ENCODE data around the gene PHF21B. TPM values are rescaled to one million over a fixed set of nuclear protein-coding genes. Genes with fewer than 3 reads are reported as not detected.

Gene PHF21B
- total and polyA plus RNA-seq, 2 donors (not counting 1 experiment from before 2014, with no cell fraction given), result 0.17 TPM; not detected in 1

- H4K20me1 ChIP-seq (ENCODE audit: control insufficient read depth, extremely low read depth, insufficient read depth, low read length), result no peaks in the 10 kb centered on the region
- no peaks in the 10 kb centered on the region for H3K4me1 ChIP-seq (ENCODE audit: control insufficient read depth, extremely low read depth, insufficient read depth, low read length)
- no peak overlapping the region for H3K9ac ChIP-seq (ENCODE audit: insufficient read depth, low read length)
- no peaks in the 10 kb centered on the region for H3K9me3 ChIP-seq (ENCODE audit: control insufficient read depth, insufficient read depth, low read depth, low read length)
- H3K4me3 ChIP-seq (replicated peaks in 1 of 4; ENCODE audit: control extremely low read depth in 1 of 4, insufficient read depth in 1 of 4, low read depth in 3 of 4, low read length in 4 of 4), result no peak overlapping the region
- no peaks in the 10 kb centered on the region for H3K79me2 ChIP-seq (ENCODE audit: control insufficient read depth, insufficient read depth, low read length)
- no peaks in the 10 kb centered on the region for H3K27me3 ChIP-seq (ENCODE audit: control insufficient read depth, insufficient read depth, low read length)
- DNase-seq (ENCODE audit: low read depth in 2 of 2), result no peak
- no peak overlapping the region for H3K4me2 ChIP-seq (ENCODE audit: extremely low read depth, insufficient read depth, low read length)
- H2AFZ ChIP-seq (ENCODE audit: low read length), result no peak overlapping the region
- H3K27ac ChIP-seq (ENCODE audit: insufficient read depth, low read length), result no peak overlapping the region
- H3K36me3 ChIP-seq (ENCODE audit: control insufficient read depth, insufficient read depth, low read length), result no peaks in the 10 kb centered on the region
- TF ChIP-seq EZH2 (IDR thresholded peaks at IDR 0.05; ENCODE audit: low read length, missing control alignments), result no peak
- no peak for TF ChIP-seq CTCF (conservative IDR thresholded peaks at IDR 0.05 in 1 of 2, IDR thresholded peaks at IDR 0.05 in 1 of 2; ENCODE audit: low read depth in 1 of 2, low read length in 2 of 2)
Measured at GRCh38 chr22:44839721-44840120, 170.1 kb downstream of the PHF21B start.

DNA sequence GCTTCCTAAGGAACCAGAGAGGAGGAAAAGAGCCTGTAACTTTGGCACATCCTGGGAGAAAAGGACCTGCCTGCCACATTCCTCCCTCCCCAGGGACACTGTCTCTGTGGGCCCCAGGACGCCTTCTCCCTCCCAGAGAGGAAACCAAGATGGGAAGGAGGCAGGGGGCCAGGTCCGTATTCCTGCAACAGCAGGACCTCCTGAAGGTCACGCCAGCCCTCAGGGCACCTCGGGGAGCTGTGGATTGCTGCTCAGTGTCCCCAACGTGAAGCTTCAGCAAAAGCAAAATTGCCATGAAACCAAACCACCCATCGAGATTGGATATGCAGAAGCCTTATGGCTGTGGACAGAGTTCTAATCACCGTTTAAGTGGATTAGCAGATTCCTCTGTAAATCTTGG is 170.7 kb downstream of the PHF21B start:
- Histone ChIP-seq H4K20me1 (ENCODE audit: control insufficient read depth, extremely low read depth, insufficient read depth, low read length) (no peaks in the 10 kb centered on the region), H3K9me3 (ENCODE audit: control insufficient read depth, insufficient read depth, low read depth, low read length) (no peaks in the 10 kb centered on the region), H3K9ac (ENCODE audit: insufficient read depth, low read length) (no peak overlapping the region), H3K36me3 (ENCODE audit: control insufficient read depth, insufficient read depth, low read length) (no peaks in the 10 kb centered on the region), H3K4me3 (replicated peaks in 1 of 4; ENCODE audit: control extremely low read depth in 1 of 4, insufficient read depth in 1 of 4, low read depth in 3 of 4, low read length in 4 of 4) (no peak overlapping the region), H3K27ac (ENCODE audit: insufficient read depth, low read length) (no peak overlapping the region), H3K27me3 (ENCODE audit: control insufficient read depth, insufficient read depth, low read length) (no peaks in the 10 kb centered on the region), H3K79me2 (ENCODE audit: control insufficient read depth, insufficient read depth, low read length) (no peaks in the 10 kb centered on the region), H3K4me2 (ENCODE audit: extremely low read depth, insufficient read depth, low read length) (no peak overlapping the region), H2AFZ (ENCODE audit: low read length) (no peak overlapping the region), H3K4me1 (ENCODE audit: control insufficient read depth, extremely low read depth, insufficient read depth, low read length) (no peaks in the 10 kb centered on the region)
- no peak for DNase-seq (ENCODE audit: low read depth in 2 of 2)
- TF ChIP-seq EZH2 (IDR thresholded peaks at IDR 0.05; ENCODE audit: low read length, missing control alignments) (no peak), CTCF (conservative IDR thresholded peaks at IDR 0.05 in 1 of 2, IDR thresholded peaks at IDR 0.05 in 1 of 2; ENCODE audit: low read depth in 1 of 2, low read length in 2 of 2) (no peak)

DNA sequence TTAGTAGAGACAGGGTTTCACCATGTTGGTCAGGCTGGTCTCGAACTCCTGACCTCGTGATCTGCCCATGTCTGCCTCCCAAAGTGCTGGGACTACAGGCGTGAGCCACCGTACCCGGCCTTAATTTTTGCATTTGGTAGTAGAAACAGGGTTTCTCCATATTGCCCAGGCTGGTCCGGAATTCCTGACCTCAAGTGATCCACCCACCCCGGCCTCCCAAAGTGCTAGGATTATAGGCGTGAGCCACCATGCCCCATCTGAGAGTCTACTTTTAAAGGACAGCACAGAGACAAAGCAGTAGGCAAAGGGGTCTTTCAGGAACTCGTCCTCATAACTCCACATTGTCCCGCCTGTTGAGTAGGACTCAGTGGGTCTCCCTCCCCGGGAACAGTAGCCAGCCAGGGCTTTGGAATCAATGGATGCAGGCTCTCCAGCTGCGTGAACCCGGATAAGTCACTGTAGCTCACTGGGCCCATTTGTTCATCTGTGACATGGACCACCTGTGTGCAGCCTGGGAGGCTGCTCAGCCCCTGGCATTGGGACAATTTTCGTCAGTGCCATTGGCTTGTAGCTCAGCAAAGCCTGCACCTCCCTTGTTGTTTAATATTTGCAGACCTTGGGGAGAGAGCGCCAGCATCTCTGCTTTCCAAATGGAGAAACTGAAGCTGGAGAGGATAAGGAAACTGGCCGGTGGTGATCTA is 171.3 kb downstream of the PHF21B start:
- no peaks in the 10 kb centered on the region for H3K79me2 ChIP-seq (ENCODE audit: control insufficient read depth, insufficient read depth, low read length)
- no peaks in the 10 kb centered on the region for H4K20me1 ChIP-seq (ENCODE audit: control insufficient read depth, extremely low read depth, insufficient read depth, low read length)
- no peak overlapping the region for H3K4me3 ChIP-seq (replicated peaks in 1 of 4; ENCODE audit: control extremely low read depth in 1 of 4, insufficient read depth in 1 of 4, low read depth in 3 of 4, low read length in 4 of 4)
- no peak overlapping the region for H3K9ac ChIP-seq (ENCODE audit: insufficient read depth, low read length)
- DNase-seq (ENCODE audit: low read depth in 2 of 2), result no peak
- H2AFZ ChIP-seq (ENCODE audit: low read length), result no peak overlapping the region
- no peak overlapping the region for H3K27ac ChIP-seq (ENCODE audit: insufficient read depth, low read length)
- H3K36me3 ChIP-seq (ENCODE audit: control insufficient read depth, insufficient read depth, low read length), result no peaks in the 10 kb centered on the region
- H3K4me2 ChIP-seq (ENCODE audit: extremely low read depth, insufficient read depth, low read length), result no peak overlapping the region
- no peaks in the 10 kb centered on the region for H3K4me1 ChIP-seq (ENCODE audit: control insufficient read depth, extremely low read depth, insufficient read depth, low read length)
- no peaks in the 10 kb centered on the region for H3K9me3 ChIP-seq (ENCODE audit: control insufficient read depth, insufficient read depth, low read depth, low read length)
- H3K27me3 ChIP-seq (ENCODE audit: control insufficient read depth, insufficient read depth, low read length), result no peaks in the 10 kb centered on the region
- TF ChIP-seq CTCF (conservative IDR thresholded peaks at IDR 0.05 in 1 of 2, IDR thresholded peaks at IDR 0.05 in 1 of 2; ENCODE audit: low read depth in 1 of 2, low read length in 2 of 2) (no peak), EZH2 (IDR thresholded peaks at IDR 0.05; ENCODE audit: low read length, missing control alignments) (no peak)
